ENCODE results near the gene SUGCT.

SUGCT gene

DNA sequence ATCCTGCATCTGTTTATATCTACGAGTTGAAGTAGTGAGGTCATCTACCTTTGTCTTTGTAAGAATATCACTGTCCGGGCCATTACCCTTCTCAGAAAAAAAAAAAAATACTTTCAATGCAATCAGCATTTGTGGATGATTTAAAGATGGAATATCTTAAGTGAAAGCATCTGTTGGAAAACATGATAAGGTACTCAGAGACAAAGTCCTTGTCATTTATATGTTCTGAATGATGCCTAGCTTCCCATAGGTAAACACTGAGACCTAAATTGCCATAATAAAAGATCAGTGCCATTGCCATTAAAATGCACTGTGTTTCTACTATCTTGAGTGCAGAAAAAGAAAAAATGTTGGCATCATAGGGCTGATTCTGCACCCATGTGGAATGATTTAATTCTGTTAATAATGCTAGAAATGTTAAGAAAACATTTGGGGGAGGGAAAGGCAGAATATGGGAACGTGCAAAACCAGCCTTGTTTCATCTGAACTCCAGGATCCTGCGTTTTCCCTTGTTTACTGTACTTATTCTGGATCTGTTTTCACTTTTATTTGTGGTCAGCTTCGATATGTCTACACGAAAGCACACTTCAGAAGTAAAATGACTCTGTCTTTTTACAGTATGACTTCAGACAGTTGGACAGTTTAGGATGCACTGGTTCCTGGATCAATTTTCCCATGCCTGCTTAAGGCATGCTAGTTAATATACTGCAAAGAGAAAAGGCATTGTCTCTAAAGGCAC, 669.8 kb downstream of the SUGCT start:
- no peaks in the 10 kb centered on the region for H3K27me3 Mint-ChIP-seq (ENCODE audit: low read depth, poor library complexity)
- H3K4me3 Mint-ChIP-seq, result no peak overlapping the region
- no peaks in the 10 kb centered on the region for H3K9me3 Mint-ChIP-seq
- H3K27ac Mint-ChIP-seq, result no peak overlapping the region
- DNase-seq, result no peak
- H3K36me3 Mint-ChIP-seq (ENCODE audit: low read depth), result no peaks in the 10 kb centered on the region
- H3K4me1 Mint-ChIP-seq, result peaks cover 9% of the 10 kb centered on the region
- TF ChIP-seq, protein P1, sequence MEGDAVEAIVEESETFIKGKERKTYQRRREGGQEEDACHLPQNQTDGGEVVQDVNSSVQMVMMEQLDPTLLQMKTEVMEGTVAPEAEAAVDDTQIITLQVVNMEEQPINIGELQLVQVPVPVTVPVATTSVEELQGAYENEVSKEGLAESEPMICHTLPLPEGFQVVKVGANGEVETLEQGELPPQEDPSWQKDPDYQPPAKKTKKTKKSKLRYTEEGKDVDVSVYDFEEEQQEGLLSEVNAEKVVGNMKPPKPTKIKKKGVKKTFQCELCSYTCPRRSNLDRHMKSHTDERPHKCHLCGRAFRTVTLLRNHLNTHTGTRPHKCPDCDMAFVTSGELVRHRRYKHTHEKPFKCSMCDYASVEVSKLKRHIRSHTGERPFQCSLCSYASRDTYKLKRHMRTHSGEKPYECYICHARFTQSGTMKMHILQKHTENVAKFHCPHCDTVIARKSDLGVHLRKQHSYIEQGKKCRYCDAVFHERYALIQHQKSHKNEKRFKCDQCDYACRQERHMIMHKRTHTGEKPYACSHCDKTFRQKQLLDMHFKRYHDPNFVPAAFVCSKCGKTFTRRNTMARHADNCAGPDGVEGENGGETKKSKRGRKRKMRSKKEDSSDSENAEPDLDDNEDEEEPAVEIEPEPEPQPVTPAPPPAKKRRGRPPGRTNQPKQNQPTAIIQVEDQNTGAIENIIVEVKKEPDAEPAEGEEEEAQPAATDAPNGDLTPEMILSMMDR (IDR thresholded peaks at IDR 0.05), result no peak

DNA sequence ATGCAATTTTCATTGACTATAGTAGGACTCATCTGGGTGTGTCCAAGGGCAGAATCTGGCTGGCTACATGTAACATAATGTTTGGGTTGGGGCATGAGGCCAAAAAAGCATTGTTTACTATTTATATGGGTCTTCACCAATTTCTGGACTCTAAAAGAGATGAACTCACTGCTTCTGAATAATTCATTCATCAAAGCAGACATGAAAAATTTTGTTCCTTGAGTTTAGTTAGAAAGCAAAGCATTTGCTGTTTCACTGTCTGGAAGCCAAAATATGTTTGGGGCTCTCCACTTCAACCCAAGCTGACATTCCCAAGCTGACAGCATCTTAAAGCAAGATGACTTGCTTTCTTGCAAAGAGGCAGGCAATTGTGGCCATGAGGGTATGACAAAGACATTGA, 670.6 kb downstream of the SUGCT start:
- Mint-ChIP-seq H3K27ac (no peak overlapping the region), H3K4me1 (peaks cover 6% of the 10 kb centered on the region)

DNA sequence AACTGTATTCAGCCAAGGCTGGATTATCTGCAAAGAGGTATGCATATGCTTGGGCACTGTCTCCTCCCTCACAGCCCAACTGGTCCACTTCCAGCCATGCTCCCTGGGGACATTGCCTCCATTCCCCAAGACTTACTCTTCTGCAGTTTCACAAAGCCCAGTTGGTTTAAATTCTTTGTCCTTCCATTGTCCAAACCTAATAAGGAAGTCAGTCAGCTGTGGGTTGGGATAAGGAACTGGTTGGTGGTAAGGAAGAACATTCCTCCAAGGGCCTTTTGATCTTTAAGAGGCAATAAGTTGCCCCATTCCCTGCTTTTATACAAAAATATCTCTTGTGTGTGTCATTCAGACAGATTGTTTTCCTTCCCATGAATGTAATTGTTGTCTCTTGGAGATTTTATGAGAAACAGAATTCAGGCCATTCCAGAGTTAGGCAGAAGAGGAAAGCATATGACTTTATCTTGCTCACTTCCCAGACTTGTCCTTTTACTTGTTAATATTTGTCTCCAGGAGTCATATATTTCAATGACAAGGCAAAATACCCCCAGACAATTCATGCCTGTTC, 673.7 kb downstream of the SUGCT start:
- peaks cover 27% of the 10 kb centered on the region for H3K9me3 Mint-ChIP-seq
- no peaks in the 10 kb centered on the region for H3K4me1 Mint-ChIP-seq
- H3K27ac Mint-ChIP-seq, result no peak overlapping the region
- no peaks in the 10 kb centered on the region for H3K27me3 Mint-ChIP-seq (ENCODE audit: low read depth, poor library complexity)
- no peak for DNase-seq
- TF ChIP-seq, protein P1 (IDR thresholded peaks at IDR 0.05), result no peak
- H3K36me3 Mint-ChIP-seq (ENCODE audit: low read depth), result no peaks in the 10 kb centered on the region
- H3K4me3 Mint-ChIP-seq, result no peak overlapping the region

More for the DNA sequence above, 670.6 kb downstream of the SUGCT start:
- H3K27me3 Mint-ChIP-seq (ENCODE audit: low read depth, poor library complexity), result no peaks in the 10 kb centered on the region
- TF ChIP-seq, protein P1 (IDR thresholded peaks at IDR 0.05), result no peak
- H3K9me3 Mint-ChIP-seq, result no peaks in the 10 kb centered on the region
- no peak overlapping the region for H3K4me3 Mint-ChIP-seq
- H3K36me3 Mint-ChIP-seq (ENCODE audit: low read depth), result no peaks in the 10 kb centered on the region
- DNase-seq, result no peak

DNA sequence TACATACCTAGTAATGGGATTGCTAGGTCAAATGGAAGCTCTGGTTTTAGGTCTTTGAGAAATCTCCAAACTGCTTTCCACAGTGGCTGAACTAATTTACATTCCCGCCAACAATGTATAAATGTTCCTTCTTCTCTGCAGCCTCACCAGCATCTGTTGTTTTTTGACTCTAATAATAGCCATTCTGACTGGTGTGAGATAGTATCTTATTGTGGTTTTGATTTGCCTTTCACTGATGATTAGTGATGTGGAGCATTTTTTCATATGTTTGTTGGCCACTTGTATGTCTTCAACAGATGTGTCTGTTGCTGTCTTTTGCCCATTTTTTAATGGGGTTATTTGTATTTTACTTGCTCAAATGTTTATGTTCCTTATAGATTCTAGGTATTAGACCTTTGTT, 675.5 kb downstream of the SUGCT start:
- no peak for DNase-seq
- no peaks in the 10 kb centered on the region for H3K36me3 Mint-ChIP-seq (ENCODE audit: low read depth)
- peaks cover 29% of the 10 kb centered on the region for H3K9me3 Mint-ChIP-seq
- H3K4me1 Mint-ChIP-seq, result no peaks in the 10 kb centered on the region
- no peak overlapping the region for H3K27ac Mint-ChIP-seq
- H3K27me3 Mint-ChIP-seq (ENCODE audit: low read depth, poor library complexity), result no peaks in the 10 kb centered on the region
- TF ChIP-seq, protein P1 (IDR thresholded peaks at IDR 0.05), result no peak
- no peak overlapping the region for H3K4me3 Mint-ChIP-seq

DNA sequence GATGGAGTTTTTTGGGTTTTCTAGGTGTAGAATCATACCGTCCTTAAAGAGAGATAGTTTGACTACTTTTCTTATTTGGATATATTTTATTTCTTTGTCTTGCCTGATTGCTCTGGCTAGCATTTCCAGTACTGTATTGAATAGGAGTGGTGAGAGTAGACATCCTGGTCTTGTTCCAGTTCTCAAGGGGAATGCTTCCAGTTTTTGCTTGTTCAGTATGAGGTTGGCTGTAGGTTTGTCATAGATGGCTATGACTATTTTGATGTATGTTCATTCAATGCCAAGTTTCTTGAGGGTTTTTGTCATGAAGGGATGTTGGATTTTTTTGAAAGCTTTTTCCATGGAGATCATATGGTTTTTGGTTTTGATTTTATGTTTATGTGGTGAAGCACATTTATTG, 676.9 kb downstream of the SUGCT start:
- no peaks in the 10 kb centered on the region for H3K27me3 Mint-ChIP-seq (ENCODE audit: low read depth, poor library complexity)
- H3K4me1 Mint-ChIP-seq, result no peaks in the 10 kb centered on the region
- no peaks in the 10 kb centered on the region for H3K36me3 Mint-ChIP-seq (ENCODE audit: low read depth)
- H3K27ac Mint-ChIP-seq, result no peak overlapping the region
- DNase-seq, result no peak
- TF ChIP-seq, protein P1 (IDR thresholded peaks at IDR 0.05), result no peak
- no peak overlapping the region for H3K4me3 Mint-ChIP-seq
- H3K9me3 Mint-ChIP-seq, result peaks cover 29% of the 10 kb centered on the region

DNA sequence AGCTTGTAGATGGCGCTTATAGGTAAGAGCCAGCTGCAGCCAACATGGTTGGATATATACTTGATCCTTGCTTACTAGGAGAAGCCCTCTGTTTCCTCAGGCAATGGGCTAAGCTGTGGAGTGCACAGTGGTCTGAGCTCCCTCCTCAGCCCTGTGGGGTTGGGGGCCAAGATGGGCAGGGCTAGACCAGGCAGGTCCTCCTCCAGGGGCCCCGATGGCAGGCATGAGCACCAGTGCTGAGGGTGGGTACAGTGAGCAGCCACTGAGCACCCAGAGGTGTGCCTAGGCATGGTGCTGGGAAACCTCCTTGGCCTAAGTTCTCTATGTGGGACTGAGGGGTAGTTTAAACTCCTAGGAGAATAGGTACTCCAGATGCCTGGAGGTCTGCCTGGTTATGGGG, 680.2 kb downstream of the SUGCT start:
- TF ChIP-seq, protein P1 (IDR thresholded peaks at IDR 0.05), result no peak
- Mint-ChIP-seq H3K4me1 (no peaks in the 10 kb centered on the region), H3K27me3 (ENCODE audit: low read depth, poor library complexity) (no peaks in the 10 kb centered on the region), H3K36me3 (ENCODE audit: low read depth) (no peaks in the 10 kb centered on the region), H3K27ac (no peak overlapping the region), H3K4me3 (no peak overlapping the region), H3K9me3 (peaks cover 38% of the 10 kb centered on the region)
- no peak for DNase-seq
